PC-9 (cell line): ENCODE results near the gene GLCE.

Experiments
- CTCF ChIP-seq: fragments of 200-600 bp; sonication (generic); conservative IDR thresholded peaks from 2 replicates; pipeline ENCODE4 v1.6.1; 2017; ENCODE audit warnings: mixed run types, antibody characterized with exemption, mild to moderate bottlenecking, moderate library complexity
- EZH2 ChIP-seq: fragments of 200-600 bp; sonication (generic); IDR thresholded peaks from 2 replicates; pipeline ENCODE4 v1.8.0; 2017; ENCODE audit warnings: antibody characterized with exemption, low read depth

- TF ChIP-seq CTCF (no peak), EZH2 (no peak)
Measured at GRCh38 chr15:69126054-69126469, 34.4 kb upstream of the GLCE start.
